HG03575 (cell line): Measurements from ENCODE around the gene HCRTR1.

Experiments
- ATAC-seq: cut with Tn5 transposase; IDR thresholded peaks from one replicate; pipeline ENCODE4 v1.9.1; 2021; ENCODE audit not compliant: unreplicated experiment, insufficient number of reproducible peaks, low FRiP score; ENCODE audit errors: extremely low read depth

The HCRTR1 gene

DNA sequence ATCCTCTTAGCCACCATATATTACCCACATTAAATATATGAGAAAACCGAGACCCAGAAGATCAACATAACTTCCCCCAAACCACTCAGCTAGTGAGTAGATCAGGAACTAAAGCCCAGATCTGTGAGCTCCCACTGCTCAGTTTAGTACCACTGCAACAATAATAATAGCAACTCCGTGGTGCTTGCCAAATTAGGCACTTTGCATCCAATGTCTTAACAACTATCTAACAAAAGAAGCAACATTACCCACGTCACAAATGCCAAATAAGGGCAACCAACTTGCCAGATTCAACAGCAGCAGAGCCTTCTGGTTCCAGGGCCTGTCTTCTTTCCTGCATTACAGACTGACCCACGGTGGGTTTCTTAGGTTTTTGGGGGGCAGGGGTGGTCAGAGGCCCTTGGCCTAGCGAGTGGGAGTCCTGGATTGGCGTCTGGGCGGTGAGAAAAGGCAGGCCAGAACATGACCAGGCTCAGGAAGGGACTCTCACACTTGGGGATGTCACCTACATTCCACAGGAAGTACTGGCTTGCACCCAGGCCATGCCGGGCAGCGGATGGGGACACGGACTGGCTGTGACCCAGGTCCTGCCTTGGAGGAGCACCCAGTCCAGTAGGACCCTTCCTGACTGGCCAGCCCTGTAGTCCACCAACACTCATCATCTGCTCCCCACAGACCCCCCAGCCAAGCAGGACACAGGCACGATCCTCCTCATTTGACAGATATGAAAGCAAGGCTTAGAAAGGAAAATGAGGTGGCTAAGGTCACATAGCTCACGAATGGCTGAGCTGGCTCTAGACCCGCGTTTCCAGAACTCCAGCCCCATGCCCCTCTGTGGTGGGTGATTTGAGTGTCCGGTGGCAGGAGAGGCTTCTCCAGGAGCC lies 4.6 kb downstream of the HCRTR1 start:
- ATAC-seq: no peak

DNA sequence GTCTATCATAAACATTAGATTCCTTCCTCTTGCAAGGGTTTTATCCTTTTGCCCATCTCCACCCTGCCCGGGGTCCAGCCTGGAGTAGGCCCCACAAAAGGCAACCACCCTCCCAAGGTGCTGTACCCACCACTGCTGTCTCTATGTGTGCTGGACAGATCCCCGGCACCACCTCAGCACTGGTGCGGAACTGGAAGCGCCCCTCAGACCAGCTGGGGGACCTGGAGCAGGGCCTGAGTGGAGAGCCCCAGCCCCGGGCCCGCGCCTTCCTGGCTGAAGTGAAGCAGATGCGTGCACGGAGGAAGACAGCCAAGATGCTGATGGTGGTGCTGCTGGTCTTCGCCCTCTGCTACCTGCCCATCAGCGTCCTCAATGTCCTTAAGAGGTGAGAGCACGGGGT lies 5.9 kb downstream of the HCRTR1 start:
- ATAC-seq: no peak

GRCh38 chr1:31624309-31624708 lies 6.8 kb downstream of the HCRTR1 start:
- ATAC-seq: no peak

GRCh38 chr1:31624731-31625514 lies 7.4 kb downstream of the HCRTR1 start:
- ATAC-seq: no peak

DNA sequence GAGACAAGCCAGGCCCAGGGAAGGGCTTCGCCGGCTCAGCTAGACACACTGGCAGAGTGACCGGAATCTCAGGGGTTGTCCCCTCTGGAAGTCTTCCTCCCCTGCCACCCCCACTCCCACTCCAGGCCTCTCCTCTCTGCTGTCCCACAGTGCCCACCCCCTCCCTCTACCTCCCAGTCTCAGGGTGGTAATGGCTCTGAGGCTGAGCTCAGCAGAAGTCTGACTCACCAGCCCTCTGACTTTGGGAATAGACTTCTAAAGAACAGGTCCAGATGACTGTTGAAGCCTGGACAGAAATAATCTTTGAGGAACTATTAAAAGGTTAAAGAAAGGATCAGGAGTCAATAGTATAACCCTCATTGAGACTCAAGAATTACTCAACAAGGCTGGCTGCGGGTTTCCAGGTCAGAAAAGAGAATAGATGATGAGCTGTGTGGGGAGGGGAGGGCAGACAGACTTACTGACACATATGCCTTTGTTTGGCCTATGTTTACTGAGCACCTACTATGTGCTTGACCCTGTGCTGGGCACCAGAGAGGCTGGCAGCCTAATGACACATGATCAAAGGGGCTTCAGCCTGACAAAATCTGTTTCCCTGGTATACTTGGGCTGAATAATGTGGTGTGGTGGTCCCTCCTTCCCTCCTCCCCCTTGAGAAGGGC lies 8.2 kb downstream of the HCRTR1 start:
- ATAC-seq: no peak

- ATAC-seq: no peak
These were observed 9.0 kb downstream of the HCRTR1 start for GRCh38 chr1:31626223-31627207.

GRCh38 chr1:31627301-31627929 lies 9.9 kb downstream of the HCRTR1 start:
- ATAC-seq: no peak

DNA sequence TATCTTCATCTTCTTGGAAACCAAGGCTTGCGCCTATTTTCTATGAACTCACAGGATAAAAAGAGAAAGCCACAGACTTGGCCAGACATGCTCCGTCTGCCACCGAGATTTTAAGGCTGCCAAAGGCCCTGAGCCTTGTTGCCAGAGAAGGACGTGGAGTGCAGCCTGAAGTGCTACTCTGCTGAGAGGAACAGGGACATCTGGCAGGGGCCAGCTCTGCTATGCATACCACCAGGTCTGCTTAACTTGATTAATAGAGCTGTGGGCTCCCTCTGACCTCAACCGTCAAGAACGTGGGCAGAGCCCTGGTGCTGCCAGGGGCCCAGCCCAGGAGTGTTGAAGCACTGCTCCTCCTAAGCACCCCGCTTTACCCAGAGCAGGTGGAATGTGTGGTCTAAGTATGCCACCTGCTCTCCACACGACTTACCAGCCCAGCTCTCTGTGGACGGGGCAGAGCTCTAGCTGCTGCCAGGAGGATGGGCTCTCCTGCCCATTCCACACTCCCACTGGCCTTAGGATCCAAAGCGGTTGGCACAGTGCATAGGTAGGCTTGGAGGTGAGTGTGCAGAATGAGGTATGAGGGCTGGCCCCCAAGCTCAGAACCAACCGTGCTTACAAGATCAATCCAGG lies 10.6 kb downstream of the HCRTR1 start:
- no peak for ATAC-seq

- ATAC-seq: no peak
These were observed 11.6 kb downstream of the HCRTR1 start for GRCh38 chr1:31628931-31629556.

DNA sequence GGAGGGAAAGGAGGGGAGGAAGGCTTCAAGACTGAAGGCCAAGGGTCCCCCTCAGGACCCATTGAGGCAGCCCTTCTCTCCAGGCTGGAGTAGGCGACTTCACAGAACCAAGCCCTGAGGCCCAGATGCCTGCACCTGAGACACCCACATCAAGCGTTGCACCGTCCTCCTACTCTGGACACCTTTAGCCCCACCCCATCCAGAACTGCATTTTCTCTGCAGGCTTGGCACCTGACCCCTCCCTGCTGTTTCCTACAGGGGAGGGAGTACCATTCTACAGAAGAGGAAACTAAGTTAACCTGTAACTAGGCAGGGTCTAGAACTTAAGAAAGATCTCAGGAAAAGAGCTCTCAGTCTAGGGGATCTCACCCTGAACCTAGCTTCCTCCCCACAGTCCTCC lies 15.2 kb downstream of the HCRTR1 start:
- ATAC-seq: no peak

DNA sequence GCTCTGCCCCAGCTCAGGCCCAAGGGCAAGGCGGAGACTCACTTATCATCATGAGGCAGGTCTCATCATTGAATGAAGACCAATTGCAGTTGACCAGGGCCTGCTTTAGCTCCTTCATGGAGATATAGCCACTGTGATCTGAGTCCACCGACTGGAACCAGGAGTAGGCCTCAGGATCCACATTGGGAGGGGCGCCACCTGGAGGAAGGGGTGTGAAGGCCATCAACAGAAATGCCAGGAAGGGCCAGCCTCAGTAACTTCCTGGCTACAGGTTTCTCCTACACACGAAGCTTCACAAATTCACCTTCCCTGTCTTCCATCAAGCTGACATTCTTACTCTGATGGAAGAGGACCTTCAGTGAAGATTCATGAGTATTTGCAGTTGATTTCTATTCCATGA lies 15.6 kb downstream of the HCRTR1 start:
- ATAC-seq: no peak

DNA sequence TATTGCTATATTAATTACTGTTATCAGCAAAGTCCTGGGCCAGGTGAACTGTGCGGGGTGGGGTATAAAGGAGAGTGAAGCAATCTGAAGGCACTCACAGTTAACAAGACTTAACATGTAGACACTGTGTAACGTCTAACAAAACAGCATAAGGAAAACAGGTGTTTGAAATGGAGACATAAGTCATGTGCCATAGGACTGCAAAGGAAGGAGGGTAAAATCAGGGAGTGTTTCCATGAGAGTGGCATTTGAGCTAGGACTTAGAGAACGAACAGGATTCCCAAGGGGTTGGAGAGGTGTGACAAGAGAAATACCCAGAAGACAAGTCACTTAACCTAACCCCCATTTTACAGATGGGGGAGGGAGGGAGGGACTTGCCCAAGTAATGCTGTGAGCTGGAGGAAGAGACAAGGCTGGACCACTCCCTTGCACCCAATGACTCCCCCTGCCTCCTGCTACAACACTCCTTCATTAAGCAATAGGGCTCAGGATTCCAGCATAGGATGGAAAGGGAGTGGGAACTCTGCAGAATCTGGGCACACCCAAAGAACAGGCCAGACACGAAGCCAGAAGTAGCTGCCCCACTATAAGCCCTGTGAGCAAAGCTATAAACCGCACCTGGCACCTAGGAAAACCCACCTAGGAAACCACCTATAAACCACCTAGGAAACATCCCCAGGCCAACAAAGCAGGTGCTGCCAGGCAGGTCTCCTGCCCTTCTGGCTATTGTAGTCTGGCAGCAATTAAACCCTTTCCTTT lies 20.6 kb downstream of the HCRTR1 start:
- ATAC-seq: no peak

DNA sequence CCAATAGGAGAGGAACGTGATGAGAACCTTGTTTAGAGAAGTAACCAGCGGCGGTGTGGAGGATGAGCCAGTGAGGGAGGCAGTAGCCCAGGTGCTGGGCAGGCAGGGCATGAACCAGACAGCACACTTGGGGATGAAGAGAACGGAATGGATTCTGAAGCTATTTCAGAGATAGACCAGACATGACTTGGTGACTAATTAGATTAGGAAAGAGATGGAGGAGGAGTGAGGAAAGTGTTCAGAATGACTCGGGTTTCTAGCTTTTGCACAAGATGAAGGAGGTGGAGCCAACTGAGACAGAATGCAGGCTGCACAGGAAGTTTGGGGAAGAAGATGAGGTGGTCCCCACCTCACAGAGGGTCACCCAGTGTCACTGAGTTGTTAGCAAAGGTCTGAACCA lies 22.1 kb downstream of the HCRTR1 start:
- no peak for ATAC-seq

DNA sequence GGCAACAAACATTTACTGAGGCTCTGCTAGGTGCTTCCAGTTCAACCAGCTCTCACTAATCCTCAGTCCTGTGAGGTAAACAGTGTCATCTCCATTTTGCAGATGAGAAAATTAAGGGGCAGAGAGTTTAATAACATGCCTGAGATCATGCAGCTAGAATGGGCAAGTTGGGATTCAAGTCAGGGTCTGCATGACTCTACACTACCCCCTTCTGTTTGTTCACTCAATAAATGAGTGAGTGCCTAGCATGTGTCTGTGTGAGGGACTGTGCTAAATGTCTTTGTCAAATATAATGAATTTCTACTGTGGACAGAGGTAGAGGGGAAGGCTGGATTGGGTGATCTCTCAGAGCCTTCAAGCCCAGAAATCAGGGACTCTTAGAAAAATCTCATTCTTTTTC lies 22.7 kb downstream of the HCRTR1 start:
- no peak for ATAC-seq

DNA sequence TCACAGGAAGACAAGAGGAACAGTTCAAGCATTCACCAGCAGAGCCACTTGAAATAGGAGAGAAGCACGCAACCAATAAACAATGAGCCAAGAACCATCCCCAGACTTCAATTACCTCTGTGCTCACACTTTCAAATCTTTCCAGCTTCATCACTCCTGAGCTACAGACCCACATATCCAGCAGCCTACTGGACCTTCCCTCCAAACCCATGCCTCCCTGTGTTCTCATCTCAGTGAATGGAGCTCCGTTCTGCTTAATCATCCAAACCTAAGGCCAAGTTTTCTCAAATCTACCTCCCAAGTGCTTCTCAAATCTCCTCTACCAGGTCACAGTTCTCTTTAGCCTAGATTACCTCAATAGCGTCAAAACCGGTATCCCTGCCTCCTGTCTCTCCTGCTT lies 23.5 kb downstream of the HCRTR1 start:
- no peak for ATAC-seq

- no peak for ATAC-seq
These were observed 24.9 kb downstream of the HCRTR1 start for GRCh38 chr1:31642366-31642765.

GRCh38 chr1:31642897-31643296 lies 25.4 kb downstream of the HCRTR1 start:
- no peak for ATAC-seq
